H1 (cell line): Measurements from ENCODE around the gene PPOX. TPM values are rescaled to one million over a fixed set of nuclear protein-coding genes. Genes with fewer than 3 reads are reported as not detected.

Experiments used
- CTCF ChIA-PET: fragments of 300-600 bp; sonication (Branson Sonifier 250); formaldehyde crosslinking; loops from one replicate; lab custom pipeline; 2021; ENCODE audit not compliant: partially characterized antibody; lab: Charles Lee
- POLR2A ChIA-PET: fragments of 300-600 bp; sonication (Branson Sonifier 250); formaldehyde crosslinking; loops from one replicate; lab custom pipeline; 2021; ENCODE audit warnings: inconsistent platforms; ENCODE audit not compliant: partially characterized antibody; lab: Charles Lee
- DNase-seq, 2 experiments: peaks; one replicate each; pipeline versions ENCODE4 v3.0.0 to v3.0.0-alpha.2; 2010 to 2022; ENCODE audit warnings: low spot score in 2 of 2, low read depth in 1 of 2, mixed read lengths in 1 of 2
- FAIRE-seq: peaks from 2 replicates; lab custom pipeline; 2011; peaks lifted over from hg19 to GRCh38; lab: Jason Lieb, UNC
- H2AFZ ChIP-seq: 2 replicates; pipeline ENCODE4 v1.8.1; 2012; ENCODE audit warnings: low read length, inconsistent platforms
- H2AK5ac ChIP-seq: 2 replicates; pipeline ENCODE4 v1.6.1; 2013; ENCODE audit warnings: low read depth, low read length
- H2BK120ac ChIP-seq: replicated peaks from 2 replicates; pipeline ENCODE3; 2013; ENCODE audit warnings: low read depth, low read length, inconsistent platforms
- H2BK12ac ChIP-seq: 2 replicates; pipeline ENCODE4 v1.6.1; 2013; ENCODE audit warnings: low read depth, low read length
- H2BK15ac ChIP-seq: 2 replicates; pipeline ENCODE4 v1.6.1; 2013; ENCODE audit warnings: low read length
- H2BK20ac ChIP-seq: 2 replicates; pipeline ENCODE4 v1.6.1; 2013; ENCODE audit warnings: low read length
- H2BK5ac ChIP-seq: 2 replicates; pipeline ENCODE4 v1.6.1; 2013; ENCODE audit warnings: low read depth, low read length
- H3K14ac ChIP-seq: 2 replicates; pipeline ENCODE4 v1.6.1; 2013; ENCODE audit warnings: inconsistent platforms; ENCODE audit not compliant: insufficient read length
- H3K18ac ChIP-seq: 2 replicates; pipeline ENCODE4 v1.6.1; 2013; ENCODE audit warnings: low read length; ENCODE audit errors: extremely low read depth
- H3K23ac ChIP-seq: 2 replicates; pipeline ENCODE4 v1.6.1; 2013; ENCODE audit warnings: inconsistent platforms; ENCODE audit not compliant: insufficient read length
- H3K23me2 ChIP-seq: 2 replicates; pipeline ENCODE4 v1.6.1; 2013; ENCODE audit warnings: low read depth, low read length
- H3K27ac ChIP-seq: 2 replicates; pipeline ENCODE4 v1.6.1; 2011; ENCODE audit warnings: low read depth, low read length, inconsistent platforms
- H3K27me3 ChIP-seq, 4 experiments: replicated peaks in 1 of 4; 1 replicate in 1 of 4; 2 replicates in 3 of 4; pipeline versions ENCODE4 v1.6.1 to v1.8.1; 2011 to 2013; ENCODE audit warnings: low read length in 3 of 4, mild to moderate bottlenecking in 3 of 4, inconsistent platforms in 2 of 4, mixed read lengths in 2 of 4, moderate library complexity in 1 of 4; ENCODE audit not compliant: control insufficient read depth in 3 of 4, insufficient read depth in 3 of 4; ENCODE audit errors: extremely low read depth in 1 of 4
- H3K36me3 ChIP-seq, 4 experiments: 2 replicates each; pipeline versions ENCODE4 v1.6.1 to v1.8.1; 2011 to 2013; ENCODE audit warnings: mild to moderate bottlenecking in 4 of 4, low read length in 3 of 4, moderate library complexity in 2 of 4, control low read depth in 1 of 4, inconsistent platforms in 1 of 4; ENCODE audit not compliant: insufficient read depth in 4 of 4, control insufficient read depth in 2 of 4
- H3K4ac ChIP-seq: replicated peaks from 2 replicates; pipeline ENCODE3; 2013; ENCODE audit warnings: low read length, low read depth, mixed read lengths, inconsistent platforms; ENCODE audit not compliant: insufficient read length
- H3K4me1 ChIP-seq, 4 experiments: replicated peaks in 1 of 4; 1 replicate in 1 of 4; 2 replicates in 3 of 4; pipeline versions ENCODE4 v1.6.1 to v1.8.1; 2011 to 2013; ENCODE audit warnings: low read length in 3 of 4, inconsistent platforms in 2 of 4, mixed read lengths in 1 of 4; ENCODE audit not compliant: insufficient read depth in 4 of 4, control insufficient read depth in 3 of 4
- H3K4me2 ChIP-seq, 2 experiments: 2 replicates each; pipeline versions ENCODE4 v1.6.1 to v1.8.1; 2011 to 2013; ENCODE audit warnings: low read depth in 2 of 2, low read length in 2 of 2, control low read depth in 1 of 2, inconsistent platforms in 1 of 2, mild to moderate bottlenecking in 1 of 2; ENCODE audit not compliant: insufficient read depth in 1 of 2
- H3K4me3 ChIP-seq, 4 experiments: fragments of 200-600, 300-600 bp in 1 of 4; sonication (generic), shearing (Covaris generic), sonication (Bioruptor Twin) in 1 of 4; 2 replicates each; pipeline versions ENCODE4 v1.5.1 to v1.8.1; 2011 to 2016; ENCODE audit warnings: low read length in 4 of 4, low read depth in 3 of 4, control low read depth in 2 of 4, inconsistent platforms in 2 of 4, mild to moderate bottlenecking in 2 of 4, mixed read lengths in 1 of 4, moderate library complexity in 1 of 4; ENCODE audit not compliant: insufficient read depth in 2 of 4; ENCODE audit errors: extremely low read depth in 1 of 4
- H3K56ac ChIP-seq: replicated peaks from 2 replicates; pipeline ENCODE3; 2013; ENCODE audit warnings: low read depth, mild to moderate bottlenecking, mixed read lengths, low read length, inconsistent platforms; ENCODE audit not compliant: insufficient read length
- H3K79me1 ChIP-seq: 2 replicates; pipeline ENCODE4 v1.6.1; 2013; ENCODE audit warnings: low read depth, low read length, control low read depth
- H3K79me2 ChIP-seq, 2 experiments: 2 replicates each; pipeline versions ENCODE4 v1.6.1 to v1.8.1; 2012 to 2013; ENCODE audit warnings: low read length in 2 of 2, mild to moderate bottlenecking in 2 of 2, inconsistent platforms in 1 of 2; ENCODE audit not compliant: insufficient read depth in 2 of 2, control insufficient read depth in 1 of 2
- H3K9ac ChIP-seq, 4 experiments: replicated peaks in 1 of 4; 1 replicate in 1 of 4; 2 replicates in 3 of 4; pipeline versions ENCODE4 v1.6.1 to v1.8.1; 2011 to 2013; ENCODE audit warnings: low read depth in 3 of 4, low read length in 3 of 4, control low read depth in 2 of 4, mild to moderate bottlenecking in 2 of 4, moderate library complexity in 2 of 4, inconsistent platforms in 1 of 4; ENCODE audit errors: extremely low read depth in 1 of 4
- H3K9me3 ChIP-seq, 2 experiments: 2 replicates each; pipeline versions ENCODE4 v1.6.1 to v1.8.1; 2012 to 2013; ENCODE audit warnings: mild to moderate bottlenecking in 2 of 2, moderate library complexity in 2 of 2, control low read depth in 1 of 2, inconsistent platforms in 1 of 2, low read depth in 1 of 2, low read length in 1 of 2, mixed read lengths in 1 of 2; ENCODE audit not compliant: insufficient read depth in 2 of 2
- H4K20me1 ChIP-seq, 2 experiments: replicated peaks in 1 of 2; 2 replicates each; pipeline versions ENCODE3 to v1.8.1; 2011 to 2013; ENCODE audit warnings: inconsistent platforms in 2 of 2, low read length in 2 of 2, mild to moderate bottlenecking in 1 of 2; ENCODE audit not compliant: insufficient read depth in 2 of 2, control insufficient read depth in 1 of 2
- H4K5ac ChIP-seq: 2 replicates; pipeline ENCODE4 v1.6.1; 2013; ENCODE audit warnings: low read length, low read depth, mixed read lengths, inconsistent platforms; ENCODE audit not compliant: insufficient read length
- H4K8ac ChIP-seq: 2 replicates; pipeline ENCODE4 v1.8.0; 2013; ENCODE audit warnings: mild to moderate bottlenecking, moderate library complexity, low read length, inconsistent platforms; ENCODE audit not compliant: insufficient read depth; ENCODE audit errors: extremely low read depth
- H4K91ac ChIP-seq: replicated peaks from 2 replicates; pipeline ENCODE3; 2013; ENCODE audit warnings: low read length, mixed read lengths, inconsistent platforms; ENCODE audit not compliant: insufficient read length
- BRCA1 ChIP-seq: IDR thresholded peaks from 2 replicates; pipeline ENCODE4 v1.6.1; 2012; ENCODE audit warnings: low read depth, low read length, improper control_type of control experiment
- EP300 ChIP-seq, 2 experiments: IDR thresholded peaks; 1 replicate in 1 of 2; 2 replicates in 1 of 2; pipeline ENCODE4 v1.6.1; 2011 to 2012; ENCODE audit warnings: low read depth in 2 of 2, low read length in 2 of 2, mild to moderate bottlenecking in 2 of 2, borderline replicate concordance in 1 of 2, inconsistent platforms in 1 of 2, moderate library complexity in 1 of 2
- EZH2 ChIP-seq: fragments of 200-600 bp; sonication (generic); IDR thresholded peaks from 2 replicates; pipeline ENCODE4 v1.7.1; 2012; ENCODE audit warnings: low read depth, mild to moderate bottlenecking, moderate library complexity, low read length, inconsistent platforms; ENCODE audit not compliant: severe bottlenecking
- HDAC2 ChIP-seq, 2 experiments: fragments of 300-600 bp in 1 of 2; sonication (generic) in 1 of 2; IDR thresholded peaks; 2 replicates each; pipeline ENCODE4 v1.6.1; 2011 to 2012; ENCODE audit warnings: low read depth in 2 of 2, low read length in 2 of 2, mild to moderate bottlenecking in 2 of 2, moderate library complexity in 2 of 2, borderline replicate concordance in 1 of 2, inconsistent platforms in 1 of 2
- HDAC6 ChIP-seq: IDR thresholded peaks from one replicate; pipeline ENCODE4 v1.7.1; 2012; ENCODE audit warnings: low read depth, mild to moderate bottlenecking, inconsistent platforms, low read length, moderate library complexity
- RAD21 ChIP-seq, 2 experiments: IDR thresholded peaks in 1 of 2; conservative IDR thresholded peaks in 1 of 2; 2 replicates each; pipeline ENCODE4 v1.6.1; 2011; ENCODE audit warnings: low read depth in 2 of 2, low read length in 2 of 2, improper control_type of control experiment in 1 of 2, inconsistent platforms in 1 of 2, mild to moderate bottlenecking in 1 of 2, moderate library complexity in 1 of 2
- SAP30 ChIP-seq: fragments of 300-600 bp; sonication (generic); IDR thresholded peaks from 2 replicates; pipeline ENCODE4 v1.7.1; 2012; ENCODE audit warnings: low read length, moderate library complexity, mild to moderate bottlenecking, inconsistent platforms; ENCODE audit not compliant: insufficient read depth, insufficient replicate concordance
- TAF1 ChIP-seq: IDR thresholded peaks from 2 replicates; pipeline ENCODE4 v1.6.1; 2011; ENCODE audit warnings: mild to moderate bottlenecking, low read depth, low read length
- USF2 ChIP-seq: IDR thresholded peaks from 2 replicates; pipeline ENCODE4 v1.6.1; 2011; ENCODE audit warnings: low read length, improper control_type of control experiment
- WGBS, 2 experiments: shearing (Covaris generic) in 1 of 2; methylation state at CpG; one replicate each; pipeline versions ENCODE4 v1.1.6 to v1.1.7; 2013 to 2015; ENCODE audit warnings: low lambda C conversion rate in 2 of 2, mixed read lengths in 2 of 2, inconsistent platforms in 1 of 2, low coverage in 1 of 2, missing lambda C conversion rate in 1 of 2; ENCODE audit not compliant: insufficient replicate concordance in 2 of 2, insufficient coverage in 1 of 2, insufficient read length in 1 of 2; ENCODE audit errors: extremely low coverage in 1 of 2, missing lambda C conversion rate in 1 of 2; 5-methylcytosine and 5-hydroxymethylcytosine counted together
- polyA plus RNA-seq, 7 experiments: library from polyadenylated mRNA; depleted of rRNA in 3 of 7; stranded (reverse) in 5 of 7; unstranded in 2 of 7; fragments of >200 nt in 5 of 7; fragments of 200-250 nt in 2 of 7; gene quantifications; 1 replicate in 5 of 7; 2 replicates in 1 of 7; 4 replicates in 1 of 7; pipeline versions ENCODE4 v1.2.1 to v1.2.3, GENCODE V29; 2011 to 2013; ENCODE audit warnings: missing spikeins in 2 of 7, mixed read lengths in 2 of 7
- total RNA-seq: library from RNA; stranded (reverse); fragmentation: NEBNext Ultra II Directional; extraction: Animal tissue kit (Norgen Biotek cat#: 25700); gene quantifications from 2 replicates; pipeline ENCODE4 v1.2.1, GENCODE V29; 2021
- TF ChIP-seq, protein P1 (sequence below): IDR thresholded peaks from 2 replicates; pipeline ENCODE4 v1.6.1; 2011; ENCODE audit warnings: low read depth, mild to moderate bottlenecking, low read length; ENCODE audit not compliant: insufficient read depth

PPOX gene
- total and polyA plus RNA-seq, 2 of the 8 experiments (the other 6 are each of a cell fraction or from before 2014, with no cell fraction given): 39.4 to 40.4 TPM

DNA sequence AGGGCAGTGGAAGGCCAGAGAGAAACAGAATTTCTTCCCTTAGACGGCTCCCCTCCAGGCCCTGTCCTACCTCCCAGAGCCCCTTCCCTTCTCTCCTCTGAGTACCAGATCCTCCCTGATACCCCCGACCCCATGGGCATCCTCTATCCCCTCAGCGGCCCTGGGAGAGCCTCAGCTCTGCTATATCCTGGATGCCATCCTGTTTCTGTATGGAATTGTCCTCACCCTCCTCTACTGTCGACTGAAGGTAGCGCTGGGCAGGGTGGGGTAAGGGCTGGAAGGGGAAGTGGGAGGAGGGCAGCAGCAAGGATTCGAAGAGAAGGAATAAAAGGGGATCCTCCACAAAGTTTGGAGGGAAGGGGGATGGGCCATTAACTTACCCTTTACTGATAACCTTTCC is 51.6 kb downstream of the PPOX start:
- ChIA-PET CTCF (interaction anchor here (1.2 to 23.7 kb wide), 8 partner anchors 10 to 164 kb away, joined by 3 to 427 read pairs (median 46); partner anchors contain the start of genes ADAMTS4, NDUFS2 and TOMM40L), POLR2A (interaction anchor here (1.8 to 9.9 kb wide), 3 partner anchors 8 to 96 kb away, joined by 10 to 82 read pairs (median 10); partner anchors contain the start of genes NDUFS2, SDHC and TOMM40L)
- no peak for DNase-seq
- Histone ChIP-seq H3K23me2 (no peaks in the 10 kb centered on the region), H2BK120ac (no peak overlapping the region), H3K18ac (no peak overlapping the region), H4K20me1 (peaks cover 0 to 2% of the 10 kb centered on the region in 2 experiments), H2BK15ac (0 out of 2 replicates have a peak overlapping the region, but pooled peaks have one; percentile 61), H2AK5ac (no peak overlapping the region), H4K91ac (no peak overlapping the region), H3K4me1 (peaks cover 0 to 13% (median 0%) of the 10 kb centered on the region in 4 experiments; a peak in 3 of 7 replicates), H3K9ac (no peak overlapping the region), H3K4ac (no peak overlapping the region), H3K9me3 (no peaks in the 10 kb centered on the region), H3K4me2 (peak overlapping the region in 1 of 2 experiments; percentile 8; a peak in 1 of 4 replicates), H3K79me2 (no peaks in the 10 kb centered on the region), H3K27ac (no peak overlapping the region), H3K27me3 (0 out of 7 replicates have a peak, but pooled peaks cover 0 to 2% (median 0%) of the 10 kb centered on the region in 4 experiments), H2AFZ (no peak overlapping the region), H3K4me3 (no peak overlapping the region), H4K8ac (no peak overlapping the region), H3K56ac (no peak overlapping the region), H3K23ac (no peak overlapping the region), H3K14ac (no peak overlapping the region), H4K5ac (no peak overlapping the region), H3K36me3 (peaks cover 12 to 18% (median 15%) of the 10 kb centered on the region in 4 experiments; a peak in 7 of 8 replicates), H2BK20ac (no peak overlapping the region), H2BK5ac (no peak overlapping the region), H2BK12ac (no peak overlapping the region), H3K79me1 (no peaks in the 10 kb centered on the region)
- no peak for FAIRE-seq
- whole genome bisulfite sequencing, 2 experiments: 73% methylated on average over 6 of the region's 6 CpGs; no CpG with 5 or more reads in 1 of the 2 experiments
- TF ChIP-seq USF2: no peak
- no peak for TF ChIP-seq RAD21 (IDR thresholded peaks at IDR 0.05 in 1 of 2, conservative IDR thresholded peaks at IDR 0.05 in 1 of 2; ENCODE audit: low read depth in 2 of 2, low read length in 2 of 2)
- no peak for TF ChIP-seq BRCA1
- no peak for TF ChIP-seq TAF1
- no peak for TF ChIP-seq HDAC6
- no peak for TF ChIP-seq EZH2
- no peak for TF ChIP-seq HDAC2 (IDR thresholded peaks at IDR 0.05; ENCODE audit: borderline replicate concordance in 1 of 2, low read depth in 2 of 2, low read length in 2 of 2)
- TF ChIP-seq, protein P1, sequence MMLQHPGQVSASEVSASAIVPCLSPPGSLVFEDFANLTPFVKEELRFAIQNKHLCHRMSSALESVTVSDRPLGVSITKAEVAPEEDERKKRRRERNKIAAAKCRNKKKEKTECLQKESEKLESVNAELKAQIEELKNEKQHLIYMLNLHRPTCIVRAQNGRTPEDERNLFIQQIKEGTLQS: no peak
- TF ChIP-seq SAP30: no peak
- no peak for TF ChIP-seq EP300 (IDR thresholded peaks at IDR 0.05; ENCODE audit: borderline replicate concordance in 1 of 2, low read depth in 2 of 2, low read length in 2 of 2)
